Smooth muscle cell (in vitro differentiated cells): ENCODE data around the gene AKR7A3. TPM values are rescaled to one million over a fixed set of nuclear protein-coding genes. Genes with fewer than 3 reads are reported as not detected.
"Not testable (repeated sequence)": the region's sequence is repeated elsewhere in the genome, so short reads cannot be mapped to it uniquely, and the experiment has no call there.

Experiments used
- DNase-seq: peaks from one replicate; lab custom pipeline; 2025; ENCODE audit not compliant: unreplicated experiment; lab: John Stamatoyannopoulos, UW
- H2AFZ ChIP-seq: fragments of 200-600 bp; sonication (generic); 2 replicates; pipeline ENCODE4 v1.6.0; 2016; ENCODE audit warnings: antibody characterized with exemption, low read depth, mild to moderate bottlenecking
- H3F3A ChIP-seq: fragments of 200-600 bp; sonication (generic); 2 replicates; pipeline ENCODE4 v1.6.0; 2017; ENCODE audit warnings: antibody characterized with exemption, low read depth
- H3K27ac ChIP-seq: fragments of 200-600 bp; sonication (generic); 2 replicates; pipeline ENCODE4 v1.5.1; 2016; ENCODE audit warnings: low read depth, mild to moderate bottlenecking
- H3K27me3 ChIP-seq: fragments of 200-600 bp; sonication (generic); 2 replicates; pipeline ENCODE4 v1.6.1; 2016; ENCODE audit warnings: low read depth, mild to moderate bottlenecking
- H3K36me3 ChIP-seq: fragments of 200-600 bp; sonication (generic); 2 replicates; pipeline ENCODE4 v1.5.1; 2016; ENCODE audit warnings: low read depth
- H3K4me1 ChIP-seq: fragments of 200-600 bp; sonication (generic); 2 replicates; pipeline ENCODE4 v1.5.1; 2016; ENCODE audit warnings: low read depth
- H3K4me2 ChIP-seq: fragments of 200-600 bp; sonication (generic); 2 replicates; pipeline ENCODE4 v1.6.0; 2016; ENCODE audit warnings: mild to moderate bottlenecking
- H3K4me3 ChIP-seq: fragments of 200-600 bp; sonication (generic); 2 replicates; pipeline ENCODE4 v1.5.1; 2016; ENCODE audit warnings: mild to moderate bottlenecking
- H3K79me2 ChIP-seq: fragments of 200-600 bp; sonication (generic); 2 replicates; pipeline ENCODE4 v1.6.0; 2016; ENCODE audit warnings: low read depth, mild to moderate bottlenecking
- H3K9ac ChIP-seq: fragments of 200-600 bp; sonication (generic); 2 replicates; pipeline ENCODE4 v1.6.0; 2016; ENCODE audit warnings: low read depth
- H3K9me3 ChIP-seq: fragments of 200-600 bp; sonication (generic); replicated peaks from 2 replicates; pipeline ENCODE4 v1.5.1; 2016; ENCODE audit warnings: low read depth
- H4K20me1 ChIP-seq: fragments of 200-600 bp; sonication (generic); 2 replicates; pipeline ENCODE4 v1.6.0; 2016; ENCODE audit warnings: low read depth
- WGBS: methylation state at CpG from one replicate; pipeline ENCODE4 v1.1.7; 2016; ENCODE audit warnings: low lambda C conversion rate; 5-methylcytosine and 5-hydroxymethylcytosine counted together
- polyA plus RNA-seq: library from polyadenylated mRNA; unstranded; fragments of >200 nt; fragmentation: Nextera tagmentation; extraction: Ambion mirVana; gene quantifications from 2 replicates; pipeline ENCODE4 v1.2.1, GENCODE V29; 2016
- total RNA-seq: library from RNA; depleted of rRNA; stranded (reverse); fragments of >200 nt; gene quantifications from 2 replicates; pipeline ENCODE4 v1.2.3, GENCODE V29; 2014
- TF ChIP-seq, protein P1 (sequence below): fragments of 200-600 bp; sonication (generic); IDR thresholded peaks from 2 replicates; pipeline ENCODE4 v1.5.1; 2017; ENCODE audit warnings: borderline replicate concordance, mild to moderate bottlenecking, antibody characterized with exemption; ENCODE audit not compliant: insufficient read depth, poor library complexity, severe bottlenecking

AKR7A3 gene
- total and polyA plus RNA-seq, 2 experiments from 2014 or later: 0.62 to 0.85 TPM

DNA sequence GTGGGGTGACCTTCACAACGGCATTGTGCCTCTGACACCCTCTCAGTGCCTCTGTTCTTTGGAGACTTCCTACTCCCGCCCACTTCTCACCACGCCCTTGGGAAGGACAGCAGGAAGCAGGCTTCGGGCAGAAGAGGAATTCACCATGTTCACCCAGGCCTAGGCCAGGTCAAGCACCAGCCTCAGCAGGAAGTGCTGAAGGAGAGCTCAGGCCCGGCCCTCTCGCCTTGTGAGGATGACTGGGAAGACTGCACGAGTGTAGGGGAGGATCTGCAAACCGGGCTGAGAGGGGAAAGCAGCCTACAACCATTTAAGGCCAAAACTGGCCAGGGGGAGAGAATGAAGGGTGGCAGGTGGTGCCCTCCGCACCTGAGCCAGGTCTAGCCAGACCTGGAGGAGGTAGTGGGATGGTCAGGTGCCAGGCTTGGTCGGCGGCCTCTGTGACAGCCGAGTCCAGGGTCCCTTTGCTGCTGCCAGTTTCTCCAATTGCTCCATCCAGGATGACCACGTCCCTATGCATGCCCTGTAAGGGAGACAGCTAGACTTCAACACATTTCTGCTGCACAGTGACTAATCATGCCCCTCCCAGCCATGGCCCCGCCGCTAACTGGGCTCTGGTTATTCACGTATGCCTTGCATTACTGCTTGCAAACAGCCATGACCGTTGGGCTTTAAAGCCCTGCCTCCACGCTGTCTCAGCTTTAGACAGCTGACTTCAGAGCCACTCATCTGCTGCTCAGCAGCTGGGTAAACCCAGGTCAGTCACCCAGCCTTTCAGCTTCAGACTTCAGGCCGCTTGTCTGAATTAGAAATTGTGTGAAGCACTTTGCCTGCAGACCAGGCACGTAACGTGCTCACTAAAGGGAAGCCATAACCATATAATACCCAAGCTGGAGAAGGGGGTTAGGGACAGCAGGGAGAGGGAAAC is 28.1 kb downstream of the AKR7A3 start:
- H3K4me1 ChIP-seq: no peaks in the 10 kb centered on the region
- H4K20me1 ChIP-seq: no peaks in the 10 kb centered on the region
- no peak overlapping the region for H3K4me3 ChIP-seq
- H3K4me2 ChIP-seq: no peak overlapping the region
- no peak for DNase-seq
- no peaks in the 10 kb centered on the region for H3F3A ChIP-seq
- H3K9ac ChIP-seq: no peak overlapping the region
- peak overlapping the region; percentile 23 for H3K27ac ChIP-seq
- H3K36me3 ChIP-seq: no peaks in the 10 kb centered on the region
- TF ChIP-seq, protein P1, sequence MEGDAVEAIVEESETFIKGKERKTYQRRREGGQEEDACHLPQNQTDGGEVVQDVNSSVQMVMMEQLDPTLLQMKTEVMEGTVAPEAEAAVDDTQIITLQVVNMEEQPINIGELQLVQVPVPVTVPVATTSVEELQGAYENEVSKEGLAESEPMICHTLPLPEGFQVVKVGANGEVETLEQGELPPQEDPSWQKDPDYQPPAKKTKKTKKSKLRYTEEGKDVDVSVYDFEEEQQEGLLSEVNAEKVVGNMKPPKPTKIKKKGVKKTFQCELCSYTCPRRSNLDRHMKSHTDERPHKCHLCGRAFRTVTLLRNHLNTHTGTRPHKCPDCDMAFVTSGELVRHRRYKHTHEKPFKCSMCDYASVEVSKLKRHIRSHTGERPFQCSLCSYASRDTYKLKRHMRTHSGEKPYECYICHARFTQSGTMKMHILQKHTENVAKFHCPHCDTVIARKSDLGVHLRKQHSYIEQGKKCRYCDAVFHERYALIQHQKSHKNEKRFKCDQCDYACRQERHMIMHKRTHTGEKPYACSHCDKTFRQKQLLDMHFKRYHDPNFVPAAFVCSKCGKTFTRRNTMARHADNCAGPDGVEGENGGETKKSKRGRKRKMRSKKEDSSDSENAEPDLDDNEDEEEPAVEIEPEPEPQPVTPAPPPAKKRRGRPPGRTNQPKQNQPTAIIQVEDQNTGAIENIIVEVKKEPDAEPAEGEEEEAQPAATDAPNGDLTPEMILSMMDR: no peak
- no peaks in the 10 kb centered on the region for H3K79me2 ChIP-seq
- no peaks in the 10 kb centered on the region for H3K9me3 ChIP-seq
- H3K27me3 ChIP-seq: no peaks in the 10 kb centered on the region
- 82% methylated on average over 21 of the region's 21 CpGs for WGBS
- no peak overlapping the region for H2AFZ ChIP-seq

DNA sequence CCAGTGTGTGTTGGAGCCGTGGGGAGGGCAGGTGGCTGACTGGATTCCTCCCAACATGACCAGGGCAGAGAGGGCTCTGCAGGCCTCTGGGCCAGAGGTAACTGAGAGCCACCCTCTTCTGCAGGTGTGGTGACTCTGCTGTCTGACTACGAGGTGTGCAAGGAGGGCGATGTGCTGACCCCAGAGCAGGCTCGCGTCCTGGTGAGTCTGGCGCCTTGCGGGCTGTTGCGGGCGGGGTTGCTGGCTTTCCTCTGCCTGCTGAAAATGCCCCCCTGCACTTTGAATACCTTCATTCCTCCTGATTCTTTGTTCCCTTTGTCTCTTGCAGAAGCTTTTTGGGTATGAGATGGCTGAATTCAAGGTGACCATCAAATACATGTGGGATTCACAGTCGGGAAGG is 30.2 kb downstream of the AKR7A3 start:
- Histone ChIP-seq H3K27ac (no peak overlapping the region), H3K4me2 (no peak overlapping the region), H3K9me3 (no peaks in the 10 kb centered on the region), H3K9ac (no peak overlapping the region), H2AFZ (no peak overlapping the region), H3F3A (no peaks in the 10 kb centered on the region), H3K79me2 (peaks cover 18% of the 10 kb centered on the region), H3K4me3 (no peak overlapping the region), H4K20me1 (peaks cover 2% of the 10 kb centered on the region), H3K4me1 (peaks cover 4% of the 10 kb centered on the region), H3K36me3 (no peaks in the 10 kb centered on the region), H3K27me3 (no peaks in the 10 kb centered on the region)
- WGBS: 98% methylated on average over 10 of the region's 10 CpGs
- no peak for DNase-seq
- TF ChIP-seq, protein P1: no peak

DNA sequence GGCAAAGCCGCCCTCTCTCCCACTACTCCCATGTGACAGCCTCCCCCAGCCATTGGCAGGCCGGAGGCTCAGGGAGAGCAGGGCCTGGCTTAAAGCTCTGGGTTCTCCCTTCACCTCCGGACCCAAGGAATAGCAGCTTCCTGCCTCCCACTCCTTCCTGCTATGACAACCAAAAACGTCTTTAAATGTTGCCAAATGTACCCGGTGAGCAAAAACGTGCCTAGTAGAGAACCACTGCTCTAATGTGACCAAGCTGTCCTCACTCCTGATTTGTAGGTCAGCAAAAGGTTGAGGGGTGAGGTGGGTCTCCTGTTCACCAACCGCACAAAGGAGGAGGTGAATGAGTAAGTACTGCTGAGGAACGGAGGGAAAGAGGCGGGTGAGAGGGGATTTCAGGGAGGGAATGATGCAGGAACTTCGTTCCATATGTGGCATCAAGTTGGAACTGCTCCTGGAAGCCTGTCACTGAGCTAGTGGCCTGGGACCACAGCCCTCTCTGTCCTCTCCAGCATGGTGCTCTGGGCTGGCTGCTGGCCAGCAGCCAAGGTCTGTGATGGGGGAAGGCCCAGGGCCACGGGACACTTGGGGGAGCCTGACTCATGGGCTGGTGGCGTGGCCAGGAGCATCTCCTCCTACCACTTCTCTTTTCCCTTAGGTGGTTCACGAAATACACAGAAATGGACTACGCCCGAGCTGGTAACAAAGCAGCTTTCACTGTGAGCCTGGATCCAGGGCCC is 31.2 kb downstream of the AKR7A3 start:
- Histone ChIP-seq H3F3A (no peaks in the 10 kb centered on the region), H3K79me2 (peaks cover 28% of the 10 kb centered on the region), H2AFZ (no peak overlapping the region), H3K4me3 (no peak overlapping the region), H3K4me1 (peaks cover 14% of the 10 kb centered on the region), H3K27ac (no peak overlapping the region), H3K9ac (no peak overlapping the region), H3K36me3 (no peaks in the 10 kb centered on the region), H3K27me3 (no peaks in the 10 kb centered on the region), H3K9me3 (no peaks in the 10 kb centered on the region), H4K20me1 (peaks cover 6% of the 10 kb centered on the region), H3K4me2 (no peak overlapping the region)
- no peak for DNase-seq
- 87% methylated on average over 15 of the region's 15 CpGs for WGBS
- TF ChIP-seq, protein P1: no peak

DNA sequence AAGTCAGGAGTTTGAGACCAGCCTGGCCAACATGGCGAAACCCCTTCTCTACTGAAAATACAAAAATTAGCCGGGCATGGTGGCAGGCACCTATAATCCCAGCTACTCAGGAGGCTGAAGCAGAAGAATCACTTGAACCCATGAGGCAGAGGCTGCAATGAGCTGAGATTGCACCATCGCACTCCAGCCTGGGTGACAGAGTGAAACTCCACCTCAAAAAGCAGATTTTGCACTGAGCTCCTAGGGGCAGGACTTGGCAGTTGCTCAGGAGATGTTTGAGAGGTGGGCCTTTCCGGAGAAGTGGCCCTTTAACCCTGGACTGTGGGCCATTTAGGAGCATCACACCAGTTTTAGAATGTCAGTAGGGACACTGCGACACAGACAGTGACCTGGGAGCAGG is 32.3 kb downstream of the AKR7A3 start:
- H3K9ac ChIP-seq, H3K36me3 ChIP-seq, H3F3A ChIP-seq, H3K27me3 ChIP-seq, H3K4me2 ChIP-seq, H3K27ac ChIP-seq, H2AFZ ChIP-seq, H4K20me1 ChIP-seq, DNase-seq, H3K4me3 ChIP-seq, H3K9me3 ChIP-seq: not testable (repeated sequence)
- WGBS: 99% methylated on average over 5 of the region's 5 CpGs
- Histone ChIP-seq H3K79me2 (peaks cover 36% of the 10 kb centered on the region), H3K4me1 (peaks cover 14% of the 10 kb centered on the region)
